K562 (cell line): ENCODE measurements around the gene CTH.

Source experiments
- CEBPB ChIP-seq: fragments of 450-650 bp; IDR thresholded peaks from 2 replicates; pipeline ENCODE4 v1.6.1; 2016; ENCODE audit warnings: missing genetic modification characterization, missing compliant biosample characterization
- POLR2AphosphoS5 ChIP-seq: IDR thresholded peaks from 2 replicates; pipeline ENCODE4 v1.6.1; 2011; ENCODE audit warnings: mild to moderate bottlenecking, low read depth, low read length, moderate library complexity; ENCODE audit not compliant: control insufficient read depth, insufficient read depth
- ZNF274 ChIP-seq: IDR thresholded peaks from 2 replicates; pipeline ENCODE4 v1.6.1; 2011; ENCODE audit warnings: low read depth, mild to moderate bottlenecking, low read length, moderate library complexity, borderline replicate concordance
- TF ChIP-seq, protein P1 (sequence below), 2 experiments: fragments of 200-800 bp in 1 of 2; sonication (Bioruptor generic) in 1 of 2; sonication (generic) in 1 of 2; formaldehyde crosslinking in 1 of 2; IDR thresholded peaks in 1 of 2; conservative IDR thresholded peaks in 1 of 2; 2 replicates each; pipeline versions ENCODE4 v1.5.0 to v1.6.1; 2016 to 2020; ENCODE audit warnings: missing compliant biosample characterization in 1 of 2, missing genetic modification characterization in 1 of 2, missing genetic modification reagents in 1 of 2
- TF ChIP-seq, protein P2 (sequence below), 2 experiments: fragments of 450-650 bp; formaldehyde crosslinking in 1 of 2; IDR thresholded peaks; 2 replicates each; pipeline versions ENCODE4 v1.4.0 to v1.6.1; 2014 to 2020; ENCODE audit warnings: mild to moderate bottlenecking in 2 of 2, borderline replicate concordance in 1 of 2, low read depth in 1 of 2

DNA sequence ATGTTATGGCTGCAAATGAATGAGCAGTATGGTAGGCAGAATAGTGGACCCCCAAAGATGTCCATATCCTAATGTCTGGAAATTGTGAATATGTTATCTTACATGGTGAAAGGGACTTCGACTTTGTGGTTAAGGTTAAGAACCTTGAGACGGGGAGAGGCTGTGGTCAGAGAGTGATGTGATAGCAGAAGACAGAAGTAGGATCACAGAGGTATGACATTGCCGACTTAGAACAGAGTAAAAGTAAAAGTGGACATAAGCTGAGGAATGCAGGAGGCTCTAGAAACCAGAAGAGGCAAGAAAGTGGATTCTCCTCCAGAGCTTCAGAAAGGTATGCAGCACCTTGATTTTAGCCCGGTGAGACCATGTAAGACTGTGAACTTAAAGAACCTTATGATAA is 74.6 kb downstream of the CTH start:
- TF ChIP-seq, protein P1, sequence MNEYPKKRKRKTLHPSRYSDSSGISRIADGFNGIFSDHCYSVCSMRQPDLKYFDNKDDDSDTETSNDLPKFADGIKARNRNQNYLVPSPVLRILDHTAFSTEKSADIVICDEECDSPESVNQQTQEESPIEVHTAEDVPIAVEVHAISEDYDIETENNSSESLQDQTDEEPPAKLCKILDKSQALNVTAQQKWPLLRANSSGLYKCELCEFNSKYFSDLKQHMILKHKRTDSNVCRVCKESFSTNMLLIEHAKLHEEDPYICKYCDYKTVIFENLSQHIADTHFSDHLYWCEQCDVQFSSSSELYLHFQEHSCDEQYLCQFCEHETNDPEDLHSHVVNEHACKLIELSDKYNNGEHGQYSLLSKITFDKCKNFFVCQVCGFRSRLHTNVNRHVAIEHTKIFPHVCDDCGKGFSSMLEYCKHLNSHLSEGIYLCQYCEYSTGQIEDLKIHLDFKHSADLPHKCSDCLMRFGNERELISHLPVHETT (CRISPR knock-in tag; conservative IDR thresholded peaks at IDR 0.05 in 1 of 2, IDR thresholded peaks at IDR 0.05 in 1 of 2): no peak
- TF ChIP-seq CEBPB (tag) (no peak), ZNF274 (no peak), POLR2AphosphoS5 (no peak)
- TF ChIP-seq, protein P2, sequence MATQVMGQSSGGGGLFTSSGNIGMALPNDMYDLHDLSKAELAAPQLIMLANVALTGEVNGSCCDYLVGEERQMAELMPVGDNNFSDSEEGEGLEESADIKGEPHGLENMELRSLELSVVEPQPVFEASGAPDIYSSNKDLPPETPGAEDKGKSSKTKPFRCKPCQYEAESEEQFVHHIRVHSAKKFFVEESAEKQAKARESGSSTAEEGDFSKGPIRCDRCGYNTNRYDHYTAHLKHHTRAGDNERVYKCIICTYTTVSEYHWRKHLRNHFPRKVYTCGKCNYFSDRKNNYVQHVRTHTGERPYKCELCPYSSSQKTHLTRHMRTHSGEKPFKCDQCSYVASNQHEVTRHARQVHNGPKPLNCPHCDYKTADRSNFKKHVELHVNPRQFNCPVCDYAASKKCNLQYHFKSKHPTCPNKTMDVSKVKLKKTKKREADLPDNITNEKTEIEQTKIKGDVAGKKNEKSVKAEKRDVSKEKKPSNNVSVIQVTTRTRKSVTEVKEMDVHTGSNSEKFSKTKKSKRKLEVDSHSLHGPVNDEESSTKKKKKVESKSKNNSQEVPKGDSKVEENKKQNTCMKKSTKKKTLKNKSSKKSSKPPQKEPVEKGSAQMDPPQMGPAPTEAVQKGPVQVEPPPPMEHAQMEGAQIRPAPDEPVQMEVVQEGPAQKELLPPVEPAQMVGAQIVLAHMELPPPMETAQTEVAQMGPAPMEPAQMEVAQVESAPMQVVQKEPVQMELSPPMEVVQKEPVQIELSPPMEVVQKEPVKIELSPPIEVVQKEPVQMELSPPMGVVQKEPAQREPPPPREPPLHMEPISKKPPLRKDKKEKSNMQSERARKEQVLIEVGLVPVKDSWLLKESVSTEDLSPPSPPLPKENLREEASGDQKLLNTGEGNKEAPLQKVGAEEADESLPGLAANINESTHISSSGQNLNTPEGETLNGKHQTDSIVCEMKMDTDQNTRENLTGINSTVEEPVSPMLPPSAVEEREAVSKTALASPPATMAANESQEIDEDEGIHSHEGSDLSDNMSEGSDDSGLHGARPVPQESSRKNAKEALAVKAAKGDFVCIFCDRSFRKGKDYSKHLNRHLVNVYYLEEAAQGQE (IDR thresholded peaks at IDR 0.05; ENCODE audit: borderline replicate concordance): no peak
- TF ChIP-seq, protein P2 (CRISPR knock-in tag; IDR thresholded peaks at IDR 0.05; ENCODE audit: low read depth): no peak
